GM23248 (cell line): ENCODE measurements around the gene ART4. TPM values are rescaled to one million over a fixed set of nuclear protein-coding genes. Genes with fewer than 3 reads are reported as not detected.

Experiments
- DNase-seq: peaks from one replicate; pipeline ENCODE4 v3.0.0-alpha.2; 2015
- H2AFZ ChIP-seq: fragments of 200-600 bp; sonication (generic); 2 replicates; pipeline ENCODE4 v1.6.1; 2016; ENCODE audit warnings: antibody characterized with exemption
- H3F3A ChIP-seq: fragments of 200-600 bp; sonication (generic); 2 replicates; pipeline ENCODE4 v1.6.1; 2016; ENCODE audit warnings: mild to moderate bottlenecking, antibody characterized with exemption, mixed run types; ENCODE audit not compliant: insufficient read depth
- H3K27ac ChIP-seq: fragments of 200-600 bp; sonication (generic); 2 replicates; pipeline ENCODE4 v1.5.1; 2016; ENCODE audit warnings: mild to moderate bottlenecking
- H3K27me3 ChIP-seq: fragments of 200-600 bp; sonication (generic); replicated peaks from 2 replicates; pipeline ENCODE4 v1.6.1; 2016; ENCODE audit warnings: mild to moderate bottlenecking; ENCODE audit not compliant: insufficient read depth
- H3K36me3 ChIP-seq: fragments of 200-600 bp; sonication (generic); 2 replicates; pipeline ENCODE4 v1.6.1; 2016; ENCODE audit warnings: low read depth, mild to moderate bottlenecking
- H3K4me1 ChIP-seq: fragments of 200-600 bp; sonication (generic); 2 replicates; pipeline ENCODE4 v1.6.1; 2016; ENCODE audit warnings: mild to moderate bottlenecking; ENCODE audit not compliant: insufficient read depth
- H3K4me2 ChIP-seq: fragments of 200-600 bp; sonication (generic); one replicate; pipeline ENCODE4 v1.6.1; 2016; ENCODE audit warnings: mild to moderate bottlenecking; ENCODE audit not compliant: unreplicated experiment
- H3K4me3 ChIP-seq: fragments of 200-600 bp; sonication (generic); 2 replicates; pipeline ENCODE4 v1.5.1; 2016; ENCODE audit warnings: mild to moderate bottlenecking
- H3K79me2 ChIP-seq: fragments of 200-600 bp; sonication (generic); 2 replicates; pipeline ENCODE4 v1.6.1; 2016; ENCODE audit warnings: mild to moderate bottlenecking; ENCODE audit not compliant: insufficient read depth
- H3K9ac ChIP-seq: fragments of 200-600 bp; sonication (generic); 2 replicates; pipeline ENCODE4 v1.6.1; 2016; ENCODE audit warnings: mild to moderate bottlenecking
- H3K9me2 ChIP-seq: fragments of 200-600 bp; sonication (generic); 2 replicates; pipeline ENCODE4 v1.6.1; 2016; ENCODE audit warnings: mixed run types, mild to moderate bottlenecking, moderate library complexity; ENCODE audit not compliant: insufficient read depth
- H3K9me3 ChIP-seq: fragments of 200-600 bp; sonication (generic); one replicate; pipeline ENCODE4 v1.6.1; 2017; ENCODE audit warnings: low read depth
- H4K20me1 ChIP-seq: fragments of 200-600 bp; sonication (generic); 2 replicates; pipeline ENCODE4 v1.6.0; 2016; ENCODE audit not compliant: insufficient read depth
- EZH2 ChIP-seq: fragments of 200-600 bp; sonication (generic); IDR thresholded peaks from 2 replicates; pipeline ENCODE4 v1.6.1; 2018; ENCODE audit warnings: antibody characterized with exemption, mild to moderate bottlenecking; ENCODE audit not compliant: insufficient read depth, poor library complexity, severe bottlenecking
- EZH2phosphoT487 ChIP-seq: fragments of 200-600 bp; sonication (generic); IDR thresholded peaks from 2 replicates; pipeline ENCODE4 v1.6.1; 2018; ENCODE audit warnings: antibody characterized with exemption, moderate library complexity, mild to moderate bottlenecking, low read depth; ENCODE audit not compliant: insufficient read depth
- WGBS, 2 experiments: methylation state at CpG; one replicate each; pipeline ENCODE4 v1.1.6; 2015 to 2017; ENCODE audit warnings: low lambda C conversion rate in 2 of 2, low coverage in 1 of 2; ENCODE audit errors: missing lambda C conversion rate in 2 of 2; 5-methylcytosine and 5-hydroxymethylcytosine counted together
- in situ Hi-C: fragments of 300-500 bp; cut with MboI; formaldehyde crosslinking; loops from 2 replicates; pipeline ENCODE4 v1.15.0; 2020
- polyA plus RNA-seq: library from polyadenylated mRNA; unstranded; fragments of >200 nt; fragmentation: Nextera tagmentation; extraction: Ambion mirVana; gene quantifications from 2 replicates; pipeline ENCODE4 v1.2.1, GENCODE V29; 2016
- total RNA-seq: library from RNA; depleted of rRNA; stranded (reverse); fragments of >200 nt; shearing (Covaris generic); gene quantifications from 2 replicates; pipeline ENCODE4 v1.2.3, GENCODE V29; 2014

The ART4 gene
- total and polyA plus RNA-seq, 2 experiments from 2014 or later = not detected

DNA sequence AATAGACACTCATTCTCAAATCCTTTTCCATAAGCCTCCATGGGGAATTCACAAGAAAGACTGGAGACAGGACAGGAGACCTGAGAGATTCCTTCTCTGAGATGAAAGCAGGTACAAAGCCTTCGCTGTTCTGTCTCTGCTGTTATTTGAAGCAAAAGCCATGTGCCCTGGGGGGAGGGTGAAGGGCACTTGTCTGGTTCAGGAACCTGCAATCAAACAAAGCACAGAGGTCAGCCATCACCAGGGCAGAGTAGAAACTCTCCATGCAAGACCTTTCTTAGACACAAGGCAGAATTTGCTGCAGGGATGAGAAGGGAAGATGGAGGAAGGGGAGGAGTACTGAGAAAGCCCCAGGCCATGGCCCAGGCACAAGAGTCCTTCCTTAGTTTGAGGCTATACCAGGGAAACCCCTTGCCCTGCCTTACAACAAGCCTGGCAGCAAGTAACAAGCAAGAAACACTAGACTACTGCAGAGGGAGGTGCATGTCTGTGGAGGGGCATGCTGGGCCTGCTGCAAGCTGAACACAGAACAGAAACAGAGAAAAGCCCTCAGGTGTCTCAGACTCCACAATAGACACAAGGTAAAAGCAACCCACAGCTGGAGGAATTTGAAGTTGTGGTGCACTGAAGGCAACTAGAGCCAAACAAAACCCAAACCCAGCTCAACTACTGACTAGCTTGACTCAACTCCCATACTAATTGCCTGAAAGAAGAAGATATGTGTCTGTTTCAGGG, 7.8 kb upstream of the ART4 start:
- no peak overlapping the region for H3K4me3 ChIP-seq
- TF ChIP-seq EZH2phosphoT487 = no peak
- H3K4me2 ChIP-seq = no peak overlapping the region
- H3K9ac ChIP-seq = no peak overlapping the region
- H4K20me1 ChIP-seq = no peaks in the 10 kb centered on the region
- H3K36me3 ChIP-seq = no peaks in the 10 kb centered on the region
- WGBS, 2 experiments = 63 to 64% methylated on average over 1 of the region's 1 CpG
- H3K79me2 ChIP-seq = no peaks in the 10 kb centered on the region
- DNase-seq = no peak
- H3K27me3 ChIP-seq = no peaks in the 10 kb centered on the region
- H3K27ac ChIP-seq = no peak overlapping the region
- H3K9me3 ChIP-seq = no peaks in the 10 kb centered on the region
- H3K9me2 ChIP-seq = no peaks in the 10 kb centered on the region
- H3F3A ChIP-seq = no peaks in the 10 kb centered on the region
- no peak overlapping the region for H2AFZ ChIP-seq
- in situ Hi-C loops = no loop called here
- peaks cover 32% of the 10 kb centered on the region for H3K4me1 ChIP-seq

DNA sequence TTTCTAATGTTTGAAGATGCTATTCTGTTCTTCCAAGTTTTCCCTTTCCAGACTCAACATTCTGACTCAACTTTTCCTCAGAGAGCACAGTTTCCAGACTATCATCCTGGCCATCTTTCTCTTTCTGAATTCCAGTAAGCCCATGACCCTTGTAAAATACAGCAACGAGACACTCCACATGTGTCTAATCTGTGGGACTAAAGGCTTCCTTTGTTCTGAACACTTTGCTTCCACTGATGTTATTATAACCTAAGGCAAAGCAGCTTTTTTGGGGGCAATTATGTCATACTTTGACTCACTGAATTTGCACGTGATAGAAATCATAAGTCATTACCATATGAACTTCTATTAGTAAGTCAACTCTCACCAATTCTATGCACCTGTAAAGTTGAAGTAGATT, 6.3 kb upstream of the ART4 start:
- no peak overlapping the region for H2AFZ ChIP-seq
- in situ Hi-C loops = no loop called here
- TF ChIP-seq EZH2phosphoT487 = no peak
- TF ChIP-seq EZH2 = no peak
- no peaks in the 10 kb centered on the region for H4K20me1 ChIP-seq
- no peaks in the 10 kb centered on the region for H3K9me3 ChIP-seq
- H3K27me3 ChIP-seq = no peaks in the 10 kb centered on the region
- no peak overlapping the region for H3K9ac ChIP-seq
- WGBS, 2 experiments = 4 to 6% methylated on average over 2 of the region's 2 CpGs
- peak; percentile 62 for DNase-seq
- H3K9me2 ChIP-seq = no peaks in the 10 kb centered on the region
- H3K4me3 ChIP-seq = no peak overlapping the region
- H3K36me3 ChIP-seq = no peaks in the 10 kb centered on the region
- H3K4me1 ChIP-seq = peaks cover 35% of the 10 kb centered on the region
- H3K4me2 ChIP-seq = no peak overlapping the region
- H3K79me2 ChIP-seq = no peaks in the 10 kb centered on the region
- no peaks in the 10 kb centered on the region for H3F3A ChIP-seq
- no peak overlapping the region for H3K27ac ChIP-seq

DNA sequence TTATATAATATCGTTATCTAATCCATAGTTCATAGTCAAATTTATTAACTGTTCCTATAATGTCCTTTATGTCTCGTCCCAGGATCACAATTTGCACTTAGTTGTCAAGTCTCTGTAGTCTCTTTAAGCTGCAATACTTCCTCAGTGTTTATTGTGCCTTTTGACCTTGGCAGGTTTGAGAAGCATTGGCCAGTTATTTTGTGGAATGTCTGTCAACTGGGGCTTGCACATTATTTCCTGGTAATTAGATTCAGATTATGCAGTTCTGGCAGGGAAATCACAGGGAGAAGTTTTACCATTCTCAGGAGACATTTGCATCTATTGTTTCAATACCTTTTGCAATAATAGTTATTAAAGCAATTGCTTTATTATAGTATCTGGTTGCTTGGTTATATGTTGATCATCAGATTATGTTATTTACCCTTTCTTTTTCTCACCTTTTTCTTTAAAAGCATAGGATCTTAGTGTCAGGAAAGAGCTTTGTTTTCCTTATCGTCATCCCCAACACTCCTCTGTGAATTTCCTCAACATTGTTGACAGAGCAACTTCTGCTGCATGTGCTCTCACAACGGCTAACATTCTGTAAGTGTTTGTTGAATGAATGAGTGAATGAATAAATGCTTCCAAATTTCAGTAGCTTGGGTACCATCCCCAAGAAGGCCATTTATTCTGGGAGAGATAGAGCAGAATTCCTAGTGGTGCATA, 3.7 kb upstream of the ART4 start:
- in situ Hi-C loops = no loop called here
- Histone ChIP-seq H3K79me2 (no peaks in the 10 kb centered on the region), H3K36me3 (no peaks in the 10 kb centered on the region), H3K4me3 (no peak overlapping the region), H3K4me2 (no peak overlapping the region), H2AFZ (no peak overlapping the region), H3K27ac (no peak overlapping the region), H3K9ac (no peak overlapping the region), H3K27me3 (no peaks in the 10 kb centered on the region), H3K9me3 (no peaks in the 10 kb centered on the region), H3F3A (0 out of 2 replicates have a peak, but pooled peaks cover 7% of the 10 kb centered on the region), H3K4me1 (peaks cover 33% of the 10 kb centered on the region), H3K9me2 (no peaks in the 10 kb centered on the region), H4K20me1 (no peaks in the 10 kb centered on the region)
- WGBS, 2 experiments = 56 to 58% methylated on average over 4 of the region's 4 CpGs
- no peak for DNase-seq
- TF ChIP-seq EZH2 (no peak), EZH2phosphoT487 (no peak)

DNA sequence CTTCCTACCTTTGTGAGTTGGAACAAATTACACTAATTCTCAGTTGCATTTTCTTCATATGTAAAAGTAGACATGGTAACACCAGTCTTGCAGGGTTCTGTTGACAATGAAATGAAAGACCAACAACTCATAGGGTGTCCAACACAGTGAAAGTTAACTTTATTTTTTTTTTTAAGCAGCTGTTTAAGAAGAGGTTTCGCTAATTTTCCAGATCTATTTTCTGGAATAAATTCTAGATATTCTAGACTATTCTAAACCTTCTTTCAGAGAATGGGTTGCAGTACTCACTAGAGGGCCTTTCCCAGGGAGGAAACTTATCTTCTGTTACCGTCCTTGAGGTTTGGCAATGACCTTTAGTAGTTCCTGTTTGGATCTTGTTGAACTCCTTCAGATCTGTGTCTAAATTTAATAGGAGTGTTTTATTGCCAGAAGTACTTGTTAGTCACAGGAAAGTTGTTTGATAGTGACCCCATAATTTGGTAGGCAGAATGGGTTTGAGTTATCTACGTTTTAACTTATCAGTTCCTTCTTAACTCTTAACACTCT, 2.8 kb upstream of the ART4 start:
- Histone ChIP-seq H3K79me2 (no peaks in the 10 kb centered on the region), H4K20me1 (no peaks in the 10 kb centered on the region), H3K27ac (no peak overlapping the region), H2AFZ (no peak overlapping the region), H3K27me3 (no peaks in the 10 kb centered on the region), H3K9ac (no peak overlapping the region), H3K4me1 (peaks cover 42% of the 10 kb centered on the region), H3K4me3 (no peak overlapping the region), H3K36me3 (no peaks in the 10 kb centered on the region), H3K9me3 (no peaks in the 10 kb centered on the region), H3K4me2 (no peak overlapping the region), H3F3A (0 out of 2 replicates have a peak, but pooled peaks cover 7% of the 10 kb centered on the region), H3K9me2 (no peaks in the 10 kb centered on the region)
- 55 to 63% methylated on average over 3 of the region's 3 CpGs for WGBS, 2 experiments
- TF ChIP-seq EZH2phosphoT487 (no peak), EZH2 (no peak)
- no peak for DNase-seq
- in situ Hi-C loops = no loop called here
